HepG2 (cell line): ENCODE results near the gene SAMD15. TPM values are rescaled to one million over a fixed set of nuclear protein-coding genes. Genes with fewer than 3 reads are reported as not detected.

Experiments
- ATAC-seq: fragments of 200-7000 bp; cut with Tn5 transposase; 3 replicates; pipeline ENCODE4 v1.9.1; 2020; ENCODE audit warnings: mild to moderate bottlenecking, moderate library complexity
- BruUV-seq: library from RNA; stranded (reverse); fragments of 400-500 nt; replicated peaks from 2 replicates; lab custom pipeline; 2021; lab: Mats Ljungman, UMichigan
- CTCF ChIA-PET: fragments of 300-600 bp; formaldehyde crosslinking; extraction: SDS; loops from one replicate; lab custom pipeline; 2021; ENCODE audit warnings: low total read pairs, inconsistent platforms, low intra/inter-chr PET ratio; lab: Yijun Ruan, JAX
- POLR2A ChIA-PET: fragments of 350-600 bp; sonication (Branson Sonifier 250); formaldehyde crosslinking; loops from one replicate; lab custom pipeline; 2020; ENCODE audit warnings: antibody characterized with exemption, inconsistent platforms; lab: Yijun Ruan, JAX
- DNase-seq: peaks from one replicate; pipeline ENCODE4 v3.0.0-alpha.2; 2015; ENCODE audit warnings: low spot score
- FAIRE-seq: peaks from 3 replicates; lab custom pipeline; 2011; peaks lifted over from hg19 to GRCh38; lab: Jason Lieb, UNC
- H2AFZ ChIP-seq: one replicate; pipeline ENCODE4 v1.6.1; 2011; ENCODE audit warnings: low read length, inconsistent platforms
- H3K27ac ChIP-seq: fragments of 300-600 bp; 3 replicates; pipeline ENCODE4 v1.8.0; 2011; ENCODE audit warnings: mixed run types, mild to moderate bottlenecking, mixed read lengths, low read length, inconsistent platforms; ENCODE audit not compliant: insufficient read depth; ENCODE audit errors: extremely low read length
- H3K27me3 ChIP-seq, 2 experiments: fragments of 200-600 bp in 1 of 2; 2 replicates in 1 of 2; 3 replicates in 1 of 2; pipeline versions ENCODE4 v1.6.0 to v1.8.0; 2011; ENCODE audit warnings: low read length in 2 of 2, mild to moderate bottlenecking in 2 of 2, moderate library complexity in 2 of 2, inconsistent platforms in 1 of 2; ENCODE audit not compliant: insufficient read depth in 2 of 2, control insufficient read depth in 1 of 2
- H3K36me3 ChIP-seq, 2 experiments: fragments of 200-600 bp in 1 of 2; replicated peaks in 1 of 2; 2 replicates in 1 of 2; 3 replicates in 1 of 2; pipeline versions ENCODE4 v1.5.1 to v1.8.0; 2011; ENCODE audit warnings: low read length in 2 of 2, inconsistent platforms in 1 of 2; ENCODE audit not compliant: insufficient read depth in 2 of 2, control insufficient read depth in 1 of 2
- H3K4me1 ChIP-seq: 2 replicates; pipeline ENCODE4 v1.5.1; 2012; ENCODE audit warnings: low read length, inconsistent platforms; ENCODE audit not compliant: insufficient read depth
- H3K4me2 ChIP-seq: 2 replicates; pipeline ENCODE4 v1.6.0; 2011; ENCODE audit warnings: low read depth, low read length, inconsistent platforms
- H3K4me3 ChIP-seq, 3 experiments: fragments of 200-600 bp in 1 of 3; sonication (generic), shearing (Covaris generic) in 1 of 3; replicated peaks in 1 of 3; 2 replicates each; pipeline ENCODE4 v1.5.1; 2011 to 2016; ENCODE audit warnings: low read length in 3 of 3, inconsistent platforms in 2 of 3, low read depth in 2 of 3, mild to moderate bottlenecking in 2 of 3, control low read depth in 1 of 3, mixed read lengths in 1 of 3; ENCODE audit not compliant: insufficient read depth in 1 of 3
- H3K79me2 ChIP-seq: one replicate; pipeline ENCODE4 v1.6.1; 2011; ENCODE audit warnings: low read length, inconsistent platforms; ENCODE audit not compliant: insufficient read depth
- H3K9ac ChIP-seq: 2 replicates; pipeline ENCODE4 v1.6.0; 2011; ENCODE audit warnings: mild to moderate bottlenecking, low read depth, low read length, inconsistent platforms; ENCODE audit not compliant: insufficient read depth
- H3K9me3 ChIP-seq: 2 replicates; pipeline ENCODE4 v1.5.1; 2012; ENCODE audit warnings: mild to moderate bottlenecking, low read length
- H4K20me1 ChIP-seq: 2 replicates; pipeline ENCODE4 v1.6.0; 2011; ENCODE audit warnings: inconsistent platforms, mild to moderate bottlenecking, low read length, moderate library complexity; ENCODE audit not compliant: insufficient read depth
- E2F2 ChIP-seq: sonication (generic); formaldehyde crosslinking; IDR thresholded peaks from 2 replicates; pipeline ENCODE4 v1.4.0; 2020; ENCODE audit warnings: missing genetic modification reagents, borderline replicate concordance
- ZFAT ChIP-seq: sonication (generic); formaldehyde crosslinking; conservative IDR thresholded peaks from 2 replicates; pipeline ENCODE4 v1.8.1; 2023; ENCODE audit warnings: missing genetic modification reagents, inconsistent platforms
- ZNF503 ChIP-seq: sonication (generic); formaldehyde crosslinking; IDR thresholded peaks from 2 replicates; pipeline ENCODE4 v1.4.0; 2020; ENCODE audit warnings: missing genetic modification reagents
- ZNF660 ChIP-seq: sonication (generic); formaldehyde crosslinking; IDR thresholded peaks from 2 replicates; pipeline ENCODE4 v1.5.1; 2020; ENCODE audit warnings: mild to moderate bottlenecking, low read depth, missing genetic modification reagents, borderline replicate concordance
- ZNF839 ChIP-seq: sonication (generic); formaldehyde crosslinking; IDR thresholded peaks from 2 replicates; pipeline ENCODE4 v1.4.0; 2020; ENCODE audit warnings: missing genetic modification reagents, mild to moderate bottlenecking, borderline replicate concordance
- ZUFSP ChIP-seq: sonication (generic); formaldehyde crosslinking; IDR thresholded peaks from 2 replicates; pipeline ENCODE4 v1.9.0; 2021; ENCODE audit warnings: missing genetic modification reagents, mild to moderate bottlenecking, borderline replicate concordance
- WGBS: methylation state at CpG from one replicate; pipeline ENCODE4 v1.1.6; 2017; ENCODE audit warnings: low lambda C conversion rate; 5-methylcytosine and 5-hydroxymethylcytosine counted together
- in situ Hi-C: cut with HindIII; loops from 2 replicates; pipeline ENCODE4 v1.10.0; 2017; ENCODE audit warnings: low pct_unique_long_range_greater_than_20kb; ENCODE audit not compliant: extremely low pct_ligation_motif_present
- intact Hi-C: fragments of 100-400 bp; cut with micrococcal nuclease; formaldehyde crosslinking; loops from one replicate; pipeline ENCODE4 v1.10.0; 2022; ENCODE audit not compliant: unreplicated experiment
- polyA plus RNA-seq, 8 experiments: library from polyadenylated mRNA; depleted of rRNA in 3 of 8; stranded (reverse) in 7 of 8; unstranded in 1 of 8; fragments of >200 nt; fragmentation: Illumina TruSeq in 4 of 8; extraction: Trizol in 4 of 8; gene quantifications; 2 replicates each; pipeline versions ENCODE4 v1.2.1 to v1.2.3, GENCODE V29; 2011 to 2016; ENCODE audit warnings: low read depth in 4 of 8, missing spikeins in 1 of 8, mixed read lengths in 1 of 8; ENCODE audit not compliant: insufficient read depth in 1 of 8
- total RNA-seq, 5 experiments: library from RNA; depleted of rRNA; stranded (reverse); fragments of >200 nt; fragmentation: Illumina TruSeq; extraction: Trizol; gene quantifications; 2 replicates each; pipeline ENCODE4 v1.2.3, GENCODE V29; 2016; ENCODE audit warnings: low read depth in 1 of 5

Gene SAMD15
- total and polyA plus RNA-seq, 2 of the 13 experiments (the other 11 are each of a cell fraction or from before 2014, with no cell fraction given): 0.09 to 1.3 TPM

GRCh38 chr14:77338302-77338701 is 38.9 kb upstream of the SAMD15 start:
- no peak overlapping the region for H3K9ac ChIP-seq
- no TSS peak for BruUV-seq
- peaks cover 6 to 17% of the 10 kb centered on the region in 2 experiments for H3K36me3 ChIP-seq
- peaks cover 13% of the 10 kb centered on the region for H3K4me1 ChIP-seq
- FAIRE-seq (no peak), ATAC-seq (no peak), DNase-seq (no peak)
- no peaks in the 10 kb centered on the region for H4K20me1 ChIP-seq
- no peak overlapping the region for H3K4me3 ChIP-seq
- no peak overlapping the region for H3K27ac ChIP-seq
- intact Hi-C loops: loop anchor here (5.0 kb wide), 1 partner anchor 39 kb away; the partner anchor contains the start of genes SAMD15 and TMED8
- WGBS: 83% methylated on average over 2 of the region's 2 CpGs
- H3K9me3 ChIP-seq: no peaks in the 10 kb centered on the region
- no peak overlapping the region for H3K4me2 ChIP-seq
- H3K27me3 ChIP-seq: no peaks in the 10 kb centered on the region
- in situ Hi-C loops: no loop called here
- H2AFZ ChIP-seq: no peak overlapping the region
- ChIA-PET CTCF (no interaction called here), POLR2A (interaction anchor here (1.9 kb wide), 1 partner anchor 17 kb away, joined by 8 read pairs; the partner anchor contains the start of genes GSTZ1 and POMT2)
- H3K79me2 ChIP-seq: no peaks in the 10 kb centered on the region
- TF ChIP-seq ZUFSP (CRISPR knock-in tag): no peak
- TF ChIP-seq ZFAT (CRISPR knock-in tag): no peak

- no peaks in the 10 kb centered on the region for H3K27me3 ChIP-seq
- H3K79me2 ChIP-seq: no peaks in the 10 kb centered on the region
- BruUV-seq: no TSS peak
- FAIRE-seq (no peak), DNase-seq (no peak)
- no peak overlapping the region for H2AFZ ChIP-seq
- H3K27ac ChIP-seq: no peak overlapping the region
- no peaks in the 10 kb centered on the region for H4K20me1 ChIP-seq
- H3K9ac ChIP-seq: no peak overlapping the region
- H3K36me3 ChIP-seq: peaks cover 6 to 23% of the 10 kb centered on the region in 2 experiments
- no peaks in the 10 kb centered on the region for H3K9me3 ChIP-seq
- H3K4me3 ChIP-seq: no peak overlapping the region
- no peak for TF ChIP-seq ZNF503
- no peak for TF ChIP-seq ZNF839 (CRISPR knock-in tag)
- TF ChIP-seq E2F2 (CRISPR knock-in tag): no peak
- no peak for TF ChIP-seq ZNF660 (CRISPR knock-in tag)
- TF ChIP-seq, all 625 proteins: peak for 0
- ChIA-PET POLR2A (interaction anchor here (1.9 kb wide), 1 partner anchor 18 kb away, joined by 8 read pairs; the partner anchor contains the start of genes GSTZ1 and POMT2), CTCF (no interaction called here)
- Histone ChIP-seq H3K4me2 (no peak overlapping the region), H3K4me1 (peaks cover 13% of the 10 kb centered on the region)
- ATAC-seq: no peak
- intact Hi-C loops (loop anchor here (5.0 kb wide), 1 partner anchor 38 kb away; the partner anchor contains the start of genes SAMD15 and TMED8), in situ Hi-C loops (no loop called here)
- 95% methylated on average over 1 of the region's 1 CpG for WGBS
Observed at GRCh38 chr14:77339407-77339806, 37.8 kb upstream of the SAMD15 start.
